Measurements from ENCODE around the gene GALNT12.

GALNT12 gene

GRCh38 chr9:98783518-98784226 lies 23.8 kb upstream of the GALNT12 start:
- DNase-seq = no peak

DNA sequence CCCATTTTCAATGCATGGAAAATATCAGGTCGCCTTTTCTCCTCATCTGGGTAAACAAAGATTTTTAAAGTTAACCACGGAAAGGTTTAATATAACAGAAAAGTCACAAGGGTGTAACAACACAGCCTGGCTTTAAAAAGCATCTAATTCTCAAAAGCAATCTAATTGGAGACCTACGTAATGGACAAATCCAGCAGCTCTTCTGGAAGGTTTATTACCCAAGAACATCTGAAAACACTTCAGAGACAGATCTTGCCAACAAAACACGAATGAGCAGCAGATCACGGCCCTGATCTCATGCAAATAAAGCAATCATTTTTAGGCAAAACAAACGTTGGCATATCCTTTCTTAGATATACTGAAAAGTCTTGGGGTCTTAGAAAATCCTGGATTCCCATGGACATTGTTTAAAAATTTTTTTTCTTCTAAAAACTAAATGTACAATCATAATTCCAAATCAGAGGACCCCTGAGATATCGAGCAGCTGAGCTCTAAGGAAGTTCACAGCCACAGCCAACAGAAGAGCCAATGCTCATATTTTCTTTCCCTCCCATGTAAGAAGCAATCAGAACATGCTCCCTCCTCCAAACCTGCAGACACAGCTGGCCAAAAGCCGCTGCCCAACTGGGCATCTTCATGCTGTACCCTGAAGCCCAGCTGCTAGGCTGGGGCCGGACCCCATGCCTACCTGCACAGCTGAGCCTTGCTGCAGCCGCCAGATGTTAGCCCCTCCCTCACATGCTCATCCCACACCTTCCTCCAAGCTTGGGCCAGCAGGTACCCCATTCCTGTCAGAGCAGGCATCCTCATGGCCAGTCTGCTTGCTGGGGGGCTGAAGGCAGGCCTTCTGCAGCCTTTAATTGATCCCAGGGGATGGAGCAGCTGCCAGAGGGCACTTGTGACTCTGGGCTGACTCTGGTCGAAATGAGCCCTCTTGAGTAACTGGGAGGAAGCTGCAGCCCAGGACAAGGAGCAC lies 22.4 kb upstream of the GALNT12 start:
- no peak for DNase-seq

GRCh38 chr9:98786750-98787510 lies 20.5 kb upstream of the GALNT12 start:
- no peak for DNase-seq

GRCh38 chr9:98787766-98788335 lies 19.6 kb upstream of the GALNT12 start:
- no peak for DNase-seq

- no peak for DNase-seq
Measured at GRCh38 chr9:98789483-98790133, 17.9 kb upstream of the GALNT12 start.

GRCh38 chr9:98790134-98790841 lies 17.2 kb upstream of the GALNT12 start:
- no peak for DNase-seq

GRCh38 chr9:98790842-98791607 lies 16.4 kb upstream of the GALNT12 start:
- DNase-seq = no peak

DNA sequence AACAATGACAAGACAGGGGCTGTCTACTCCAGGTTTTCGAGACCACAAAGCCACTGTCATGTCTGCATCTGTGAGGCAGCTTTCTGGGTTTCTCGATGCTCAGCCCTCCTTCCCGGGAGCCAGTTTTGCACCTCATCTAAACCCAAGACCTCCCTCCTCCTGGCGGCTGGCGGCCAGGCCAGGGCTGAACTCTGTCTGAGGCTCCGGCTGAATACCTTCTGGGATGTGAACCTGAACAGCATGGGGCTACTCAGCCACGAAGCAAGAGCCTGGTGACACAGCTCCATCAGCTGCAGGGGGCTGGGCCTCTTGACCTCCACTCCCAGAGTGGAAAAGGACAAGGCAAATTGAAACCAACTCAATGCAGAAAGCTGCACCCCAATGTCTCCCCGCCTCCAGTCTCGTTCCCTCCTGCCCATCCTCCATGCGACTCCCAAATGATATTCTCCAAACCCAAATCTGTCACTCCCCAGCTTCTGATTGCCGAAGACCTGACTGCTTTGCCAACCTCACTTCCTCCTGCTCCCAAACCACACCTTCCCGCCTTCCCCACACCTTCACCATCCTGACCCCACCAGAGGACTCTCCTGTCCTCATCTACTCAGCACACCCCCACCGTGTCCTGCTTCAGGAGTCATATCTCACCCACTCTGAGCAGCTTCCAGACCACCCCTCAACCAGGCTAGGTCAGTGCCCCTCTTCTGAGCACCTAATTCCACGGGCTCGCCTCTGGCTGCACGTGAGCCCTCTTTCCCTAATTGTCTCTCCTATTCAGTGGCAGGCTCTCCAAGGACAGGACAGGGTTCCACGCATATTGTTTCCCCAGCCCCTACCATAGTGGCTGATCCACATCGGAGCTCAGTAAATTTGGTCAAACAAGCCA lies 15.6 kb upstream of the GALNT12 start:
- no peak for DNase-seq

- DNase-seq = no peak
Measured at GRCh38 chr9:98793031-98793430, 14.4 kb upstream of the GALNT12 start.

DNA sequence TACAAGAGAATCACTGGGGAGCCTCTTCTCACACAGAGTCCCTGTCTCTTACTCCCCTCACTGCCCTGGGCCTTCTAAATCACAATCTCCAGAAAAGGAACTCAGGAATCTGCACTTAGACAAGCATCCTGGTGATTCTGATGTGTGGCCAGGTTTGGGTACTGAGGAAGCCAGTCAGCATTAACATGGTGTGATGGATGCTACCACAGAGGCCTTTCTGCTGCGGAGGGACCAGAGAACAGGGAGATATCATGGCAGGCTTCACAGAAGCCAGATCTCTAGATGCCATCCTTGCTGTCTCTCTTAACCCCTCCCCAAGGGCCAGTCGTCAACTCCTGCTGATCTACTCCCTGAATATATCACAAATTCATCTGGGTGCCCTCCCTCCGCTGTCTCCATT lies 12.7 kb upstream of the GALNT12 start:
- no peak for DNase-seq

GRCh38 chr9:98795295-98795955 lies 12.0 kb upstream of the GALNT12 start:
- DNase-seq = no peak

- no peak for DNase-seq
Measured at GRCh38 chr9:98795970-98796363, 11.5 kb upstream of the GALNT12 start.

GRCh38 chr9:98796364-98797101 lies 10.9 kb upstream of the GALNT12 start, which contains the start of gene ANKS6:
ANKS6 (minus strand) TSS chr9:98796555; CDS start chr9:98796491, 64 bp downstream.
- DNase-seq = peak; percentile 25

GRCh38 chr9:98797491-98797890 lies 10.0 kb upstream of the GALNT12 start:
- DNase-seq = no peak

DNA sequence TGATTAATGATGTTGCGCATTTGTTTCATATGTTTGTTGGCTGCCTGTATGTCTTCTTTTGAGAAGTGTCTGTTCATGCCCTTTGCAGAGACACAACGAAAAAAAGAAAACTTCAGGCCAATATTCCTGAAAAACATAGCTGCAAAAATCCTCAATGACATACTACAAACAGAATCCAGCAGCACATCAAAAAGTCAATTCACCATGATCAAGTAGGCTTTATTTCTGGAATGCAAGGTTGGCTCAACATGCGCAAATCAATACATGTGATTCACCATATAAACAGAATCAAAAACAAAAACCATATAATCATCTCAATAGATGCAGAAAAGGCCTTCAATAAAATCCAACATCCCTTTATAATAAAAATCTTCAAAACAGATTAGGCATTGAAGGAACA lies 9.2 kb upstream of the GALNT12 start:
- no peak for DNase-seq

- DNase-seq = no peak
Measured at GRCh38 chr9:98801561-98801960, 5.9 kb upstream of the GALNT12 start.

GRCh38 chr9:98801969-98802371 lies 5.5 kb upstream of the GALNT12 start:
- no peak for DNase-seq

GRCh38 chr9:98804083-98804482 lies 3.4 kb upstream of the GALNT12 start:
- no peak for DNase-seq

Measured in cortex of kidney (tissue), 1 donor.